ENCODE measurements around the gene CPXM2.

CPXM2 gene

DNA sequence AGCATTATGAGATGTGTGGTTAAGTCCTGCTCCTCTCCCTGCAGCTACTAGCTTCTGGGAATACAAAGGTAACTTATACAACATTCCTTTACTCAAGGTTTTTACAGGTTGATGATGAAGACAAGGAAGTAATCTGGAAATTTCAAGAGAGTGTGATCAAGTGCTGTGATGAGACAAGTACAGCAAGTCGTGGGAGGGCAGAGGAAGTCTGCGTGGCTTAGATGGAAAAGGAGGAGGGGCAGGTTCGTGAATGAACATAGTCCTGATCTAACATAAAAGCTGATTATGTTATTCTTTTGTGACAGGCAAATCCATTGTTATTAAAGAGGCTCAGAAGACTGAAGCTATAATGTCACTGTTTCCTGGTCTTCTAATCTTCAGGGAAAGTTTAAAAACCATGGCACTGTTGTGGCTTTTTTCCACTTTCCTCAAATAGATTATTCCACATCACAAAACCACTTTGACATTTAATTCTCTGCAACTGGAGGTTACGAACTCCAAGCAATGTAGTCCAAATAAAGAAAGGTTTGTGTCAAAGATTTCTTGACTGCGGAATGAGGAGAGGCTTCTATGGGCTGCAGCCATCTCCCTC, 84.1 kb downstream of the CPXM2 start:
- 85% methylated on average over 5 of the region's 5 CpGs for WGBS, 2 experiments
- H3K27me3 ChIP-seq (ENCODE audit: control insufficient read depth, insufficient read depth, low read length, poor library complexity, severe bottlenecking), result no peaks in the 10 kb centered on the region
- no peak overlapping the region for H3K4me3 ChIP-seq (ENCODE audit: insufficient read depth, low read depth, low read length)
- H3K27ac ChIP-seq (ENCODE audit: insufficient read depth, low read depth, low read length, poor library complexity, severe bottlenecking), result no peak overlapping the region
- H3K4me1 ChIP-seq (ENCODE audit: control insufficient read depth, insufficient read depth, low read length), result no peaks in the 10 kb centered on the region
- no peaks in the 10 kb centered on the region for H3K9me3 ChIP-seq (ENCODE audit: control insufficient read depth, low read length)
- no peaks in the 10 kb centered on the region for H3K36me3 ChIP-seq (ENCODE audit: control insufficient read depth, insufficient read depth, low read length)

DNA sequence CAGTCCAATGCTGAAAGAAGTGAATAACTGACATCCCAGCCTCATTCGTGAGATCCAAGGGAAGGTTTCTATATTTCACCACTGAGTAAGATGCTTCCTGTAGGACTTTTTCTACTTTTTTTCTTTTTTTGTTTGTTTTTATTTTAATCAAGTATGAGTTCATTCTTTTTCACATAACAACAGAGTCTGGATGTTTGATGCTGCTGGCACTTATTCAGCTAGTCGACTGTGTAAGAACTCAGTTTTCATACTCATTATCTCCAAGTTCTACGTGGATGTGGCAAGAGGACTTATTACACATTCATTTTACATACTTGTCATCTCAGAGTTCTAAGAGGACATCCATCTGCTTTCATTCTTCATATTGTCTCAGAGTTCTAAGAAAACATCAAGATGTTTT, 86.9 kb downstream of the CPXM2 start:
- Histone ChIP-seq H3K27me3 (ENCODE audit: control insufficient read depth, insufficient read depth, low read length, poor library complexity, severe bottlenecking) (no peaks in the 10 kb centered on the region), H3K4me3 (ENCODE audit: insufficient read depth, low read depth, low read length) (no peak overlapping the region), H3K4me1 (ENCODE audit: control insufficient read depth, insufficient read depth, low read length) (no peaks in the 10 kb centered on the region), H3K36me3 (ENCODE audit: control insufficient read depth, insufficient read depth, low read length) (no peaks in the 10 kb centered on the region), H3K27ac (ENCODE audit: insufficient read depth, low read depth, low read length, poor library complexity, severe bottlenecking) (no peak overlapping the region), H3K9me3 (ENCODE audit: control insufficient read depth, low read length) (no peaks in the 10 kb centered on the region)
- 88 to 95% methylated on average over 3 of the region's 3 CpGs for WGBS, 2 experiments

DNA sequence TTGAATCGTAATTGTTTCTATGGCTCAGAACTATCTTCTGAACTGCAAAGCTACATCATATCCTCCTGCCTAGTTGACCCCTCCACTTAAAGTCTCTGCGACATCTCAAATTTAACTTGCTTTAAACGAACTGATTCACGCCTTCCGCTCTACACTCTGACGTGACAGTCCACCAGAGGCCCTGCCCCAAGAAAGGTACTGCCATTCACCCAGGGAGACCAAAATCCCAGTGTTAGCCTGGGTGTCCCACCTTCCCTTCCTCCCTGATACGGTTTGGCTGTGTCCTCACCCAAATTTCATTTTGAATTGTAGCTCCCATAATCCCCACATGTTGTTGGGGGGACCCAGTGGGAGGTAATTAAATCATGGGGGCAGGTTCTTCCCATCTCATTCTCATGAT, 90.8 kb downstream of the CPXM2 start:
- no peaks in the 10 kb centered on the region for H3K36me3 ChIP-seq (ENCODE audit: control insufficient read depth, insufficient read depth, low read length)
- H3K27me3 ChIP-seq (ENCODE audit: control insufficient read depth, insufficient read depth, low read length, poor library complexity, severe bottlenecking), result no peaks in the 10 kb centered on the region
- no peaks in the 10 kb centered on the region for H3K4me1 ChIP-seq (ENCODE audit: control insufficient read depth, insufficient read depth, low read length)
- H3K4me3 ChIP-seq (ENCODE audit: insufficient read depth, low read depth, low read length), result no peak overlapping the region
- no peak overlapping the region for H3K27ac ChIP-seq (ENCODE audit: insufficient read depth, low read depth, low read length, poor library complexity, severe bottlenecking)
- 87 to 90% methylated on average over 7 of the region's 7 CpGs for WGBS, 2 experiments
- H3K9me3 ChIP-seq (ENCODE audit: control insufficient read depth, low read length), result no peaks in the 10 kb centered on the region

DNA sequence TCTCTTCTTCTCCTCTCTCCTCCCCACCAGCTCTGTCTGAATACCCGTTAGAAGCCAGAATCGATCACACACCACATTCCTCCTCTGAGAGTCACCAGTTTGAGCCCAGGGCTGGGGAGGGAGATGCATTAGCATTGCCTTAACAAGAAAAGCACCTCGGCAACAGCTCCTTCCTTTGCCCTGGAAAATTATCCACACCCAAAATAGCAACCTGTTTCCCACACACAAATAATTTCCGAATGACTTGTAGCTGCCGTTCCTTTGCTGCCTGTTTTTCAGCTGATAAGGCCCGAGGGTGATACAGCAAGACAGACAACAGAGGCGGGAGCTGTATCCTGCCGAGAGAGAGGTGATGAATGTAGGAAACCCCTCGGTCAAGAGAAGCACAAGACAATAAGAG, 91.3 kb downstream of the CPXM2 start:
- no peak overlapping the region for H3K4me3 ChIP-seq (ENCODE audit: insufficient read depth, low read depth, low read length)
- H3K27ac ChIP-seq (ENCODE audit: insufficient read depth, low read depth, low read length, poor library complexity, severe bottlenecking), result no peak overlapping the region
- no peaks in the 10 kb centered on the region for H3K27me3 ChIP-seq (ENCODE audit: control insufficient read depth, insufficient read depth, low read length, poor library complexity, severe bottlenecking)
- 34 to 41% methylated on average over 9 of the region's 9 CpGs for WGBS, 2 experiments
- no peaks in the 10 kb centered on the region for H3K9me3 ChIP-seq (ENCODE audit: control insufficient read depth, low read length)
- no peaks in the 10 kb centered on the region for H3K4me1 ChIP-seq (ENCODE audit: control insufficient read depth, insufficient read depth, low read length)
- H3K36me3 ChIP-seq (ENCODE audit: control insufficient read depth, insufficient read depth, low read length), result no peaks in the 10 kb centered on the region

DNA sequence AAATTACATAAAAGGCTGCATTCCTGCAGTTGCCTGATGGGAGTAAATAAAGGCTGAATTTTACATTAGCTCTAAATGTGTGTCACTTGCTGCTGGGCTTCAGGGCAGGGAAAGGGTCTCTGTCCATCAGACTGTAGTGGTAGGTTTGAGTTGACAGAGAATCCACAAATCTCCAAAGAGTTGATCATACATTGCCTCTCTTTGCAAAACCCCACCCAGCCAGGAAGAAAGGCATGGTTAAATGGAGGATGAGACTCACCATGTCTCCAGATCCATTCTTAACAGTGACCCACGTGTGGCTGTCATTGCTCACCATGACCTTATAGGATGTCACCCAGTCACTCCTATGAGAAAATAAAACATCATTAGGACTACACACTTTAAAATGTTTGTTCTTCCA, 92.8 kb downstream of the CPXM2 start:
- no peaks in the 10 kb centered on the region for H3K36me3 ChIP-seq (ENCODE audit: control insufficient read depth, insufficient read depth, low read length)
- H3K27me3 ChIP-seq (ENCODE audit: control insufficient read depth, insufficient read depth, low read length, poor library complexity, severe bottlenecking), result no peaks in the 10 kb centered on the region
- H3K27ac ChIP-seq (ENCODE audit: insufficient read depth, low read depth, low read length, poor library complexity, severe bottlenecking), result no peak overlapping the region
- H3K4me1 ChIP-seq (ENCODE audit: control insufficient read depth, insufficient read depth, low read length), result no peaks in the 10 kb centered on the region
- H3K9me3 ChIP-seq (ENCODE audit: control insufficient read depth, low read length), result no peaks in the 10 kb centered on the region
- H3K4me3 ChIP-seq (ENCODE audit: insufficient read depth, low read depth, low read length), result no peak overlapping the region
- WGBS, 2 experiments, result 60 to 88% methylated on average over 1 of the region's 1 CpG

DNA sequence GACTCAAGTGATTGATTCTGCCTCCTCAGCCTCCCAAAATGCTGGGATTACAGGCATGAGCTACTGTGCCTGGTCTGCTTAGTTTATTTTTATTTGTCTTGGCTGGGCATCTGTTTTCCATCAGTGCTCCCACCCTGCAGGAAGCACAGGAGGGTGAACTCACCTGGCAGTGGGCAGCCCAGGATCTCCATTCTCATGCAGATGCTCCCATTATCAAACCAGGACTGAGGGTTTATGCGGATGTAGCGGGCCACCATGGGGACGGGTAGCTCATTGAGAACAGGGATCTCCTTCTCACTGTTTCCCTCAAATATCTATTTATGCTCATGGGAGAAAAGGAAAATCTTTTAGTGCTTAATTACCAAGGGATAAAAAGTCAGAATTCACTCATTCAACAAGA, 93.8 kb downstream of the CPXM2 start:
- 63 to 76% methylated on average over 3 of the region's 3 CpGs for WGBS, 2 experiments

DNA sequence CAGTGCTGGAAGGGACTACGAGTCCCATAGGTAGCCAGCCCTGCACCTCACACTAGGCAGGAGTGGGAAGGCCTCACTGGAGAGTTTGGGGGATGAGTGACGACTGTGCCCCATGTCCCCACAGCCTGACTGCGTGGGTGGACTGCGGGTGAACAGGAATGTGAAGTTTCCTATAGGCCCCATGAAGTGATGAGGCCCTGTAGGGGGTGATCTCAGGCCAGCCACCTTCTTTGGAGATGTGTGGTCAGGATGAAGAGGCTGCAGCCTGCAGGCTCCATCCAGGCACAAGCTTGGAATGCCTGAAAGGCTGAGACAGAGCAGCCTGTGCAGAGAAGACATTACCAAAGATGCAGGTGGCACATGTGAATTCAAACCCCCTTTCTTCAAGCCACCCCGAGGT, 94.9 kb downstream of the CPXM2 start:
- H3K4me1 ChIP-seq (ENCODE audit: control insufficient read depth, insufficient read depth, low read length), result no peaks in the 10 kb centered on the region
- WGBS, 2 experiments, result 83 to 88% methylated on average over 5 of the region's 5 CpGs
- no peak overlapping the region for H3K27ac ChIP-seq (ENCODE audit: insufficient read depth, low read depth, low read length, poor library complexity, severe bottlenecking)
- no peak overlapping the region for H3K4me3 ChIP-seq (ENCODE audit: insufficient read depth, low read depth, low read length)
- H3K27me3 ChIP-seq (ENCODE audit: control insufficient read depth, insufficient read depth, low read length, poor library complexity, severe bottlenecking), result no peaks in the 10 kb centered on the region
- H3K36me3 ChIP-seq (ENCODE audit: control insufficient read depth, insufficient read depth, low read length), result no peaks in the 10 kb centered on the region
- H3K9me3 ChIP-seq (ENCODE audit: control insufficient read depth, low read length), result no peaks in the 10 kb centered on the region

More for the DNA sequence above, 93.8 kb downstream of the CPXM2 start:
- H3K4me3 ChIP-seq (ENCODE audit: insufficient read depth, low read depth, low read length), result no peak overlapping the region
- H3K27me3 ChIP-seq (ENCODE audit: control insufficient read depth, insufficient read depth, low read length, poor library complexity, severe bottlenecking), result no peaks in the 10 kb centered on the region
- no peak overlapping the region for H3K27ac ChIP-seq (ENCODE audit: insufficient read depth, low read depth, low read length, poor library complexity, severe bottlenecking)
- H3K36me3 ChIP-seq (ENCODE audit: control insufficient read depth, insufficient read depth, low read length), result no peaks in the 10 kb centered on the region
- no peaks in the 10 kb centered on the region for H3K9me3 ChIP-seq (ENCODE audit: control insufficient read depth, low read length)
- no peaks in the 10 kb centered on the region for H3K4me1 ChIP-seq (ENCODE audit: control insufficient read depth, insufficient read depth, low read length)

DNA sequence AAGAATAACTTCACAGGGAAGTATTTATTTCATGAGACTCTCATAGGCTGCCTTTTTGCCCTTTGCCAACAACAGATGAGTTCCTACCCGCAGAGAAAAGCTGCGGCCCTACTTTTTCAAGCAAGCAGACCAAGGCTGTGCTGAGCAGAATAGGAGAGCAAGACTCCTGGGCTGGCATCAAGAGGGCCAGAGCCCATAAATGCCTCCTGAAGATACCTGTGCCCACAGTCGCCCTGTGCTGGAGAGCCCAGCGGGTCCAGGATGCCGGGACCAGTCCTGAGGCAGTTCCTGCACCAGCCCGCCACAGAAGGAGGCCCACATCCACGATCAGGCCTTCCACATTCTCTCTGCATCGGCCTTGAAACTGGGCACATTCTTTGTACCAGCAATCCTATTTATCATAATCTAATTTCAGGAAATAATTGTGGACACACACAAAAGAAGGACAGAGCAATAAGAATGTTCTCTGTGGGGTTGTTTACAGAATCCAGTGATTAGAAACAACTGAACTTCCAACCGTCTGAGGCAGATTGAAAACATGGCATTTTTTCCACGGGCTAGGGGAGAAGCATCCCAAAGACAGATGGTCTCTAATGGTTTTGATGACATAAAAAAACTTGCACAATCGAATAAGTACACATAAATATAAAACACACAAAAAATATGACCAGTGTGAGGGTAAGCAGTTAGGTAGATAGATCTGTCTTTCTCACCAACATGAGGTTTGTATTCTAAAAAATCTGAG, 95.6 kb downstream of the CPXM2 start:
- Histone ChIP-seq H3K27me3 (ENCODE audit: control insufficient read depth, insufficient read depth, low read length, poor library complexity, severe bottlenecking) (no peaks in the 10 kb centered on the region), H3K36me3 (ENCODE audit: control insufficient read depth, insufficient read depth, low read length) (no peaks in the 10 kb centered on the region), H3K4me3 (ENCODE audit: insufficient read depth, low read depth, low read length) (no peak overlapping the region), H3K4me1 (ENCODE audit: control insufficient read depth, insufficient read depth, low read length) (no peaks in the 10 kb centered on the region), H3K9me3 (ENCODE audit: control insufficient read depth, low read length) (no peaks in the 10 kb centered on the region), H3K27ac (ENCODE audit: insufficient read depth, low read depth, low read length, poor library complexity, severe bottlenecking) (no peak overlapping the region)
- WGBS, 2 experiments, result 91 to 95% methylated on average over 10 to 11 of the region's 11 CpGs

DNA sequence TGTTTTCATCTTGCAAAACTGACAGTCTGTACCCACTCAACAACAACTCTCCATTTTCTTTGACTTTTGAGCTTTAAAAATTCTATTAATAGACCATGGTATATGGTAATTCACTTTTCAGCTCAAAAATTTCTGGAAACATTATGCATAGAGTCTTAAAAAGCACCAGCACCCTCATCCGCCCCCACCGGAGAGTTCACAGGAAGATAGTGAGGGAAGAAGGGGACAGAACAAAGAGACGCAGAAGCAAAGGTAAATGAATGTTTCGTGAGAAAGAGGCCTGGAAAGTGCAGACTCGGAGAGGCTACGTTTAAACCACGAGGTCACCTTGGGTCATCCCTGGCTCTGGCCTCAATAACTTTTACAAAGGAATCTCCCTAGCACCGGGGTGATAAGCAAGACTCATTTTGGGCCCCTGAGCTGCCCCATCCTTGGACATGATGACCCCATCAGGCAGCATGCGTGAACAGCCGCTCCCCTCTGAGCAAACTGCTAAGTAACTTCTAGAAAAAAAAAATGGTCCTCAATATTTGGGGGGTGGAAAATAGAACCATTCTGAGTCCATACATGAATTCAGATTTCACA, 96.3 kb downstream of the CPXM2 start:
- Histone ChIP-seq H3K27ac (ENCODE audit: insufficient read depth, low read depth, low read length, poor library complexity, severe bottlenecking) (no peak overlapping the region), H3K36me3 (ENCODE audit: control insufficient read depth, insufficient read depth, low read length) (no peaks in the 10 kb centered on the region), H3K4me1 (ENCODE audit: control insufficient read depth, insufficient read depth, low read length) (no peaks in the 10 kb centered on the region), H3K9me3 (ENCODE audit: control insufficient read depth, low read length) (no peaks in the 10 kb centered on the region), H3K27me3 (ENCODE audit: control insufficient read depth, insufficient read depth, low read length, poor library complexity, severe bottlenecking) (no peaks in the 10 kb centered on the region), H3K4me3 (ENCODE audit: insufficient read depth, low read depth, low read length) (no peak overlapping the region)
- 88 to 91% methylated on average over 10 of the region's 10 CpGs for WGBS, 2 experiments

DNA sequence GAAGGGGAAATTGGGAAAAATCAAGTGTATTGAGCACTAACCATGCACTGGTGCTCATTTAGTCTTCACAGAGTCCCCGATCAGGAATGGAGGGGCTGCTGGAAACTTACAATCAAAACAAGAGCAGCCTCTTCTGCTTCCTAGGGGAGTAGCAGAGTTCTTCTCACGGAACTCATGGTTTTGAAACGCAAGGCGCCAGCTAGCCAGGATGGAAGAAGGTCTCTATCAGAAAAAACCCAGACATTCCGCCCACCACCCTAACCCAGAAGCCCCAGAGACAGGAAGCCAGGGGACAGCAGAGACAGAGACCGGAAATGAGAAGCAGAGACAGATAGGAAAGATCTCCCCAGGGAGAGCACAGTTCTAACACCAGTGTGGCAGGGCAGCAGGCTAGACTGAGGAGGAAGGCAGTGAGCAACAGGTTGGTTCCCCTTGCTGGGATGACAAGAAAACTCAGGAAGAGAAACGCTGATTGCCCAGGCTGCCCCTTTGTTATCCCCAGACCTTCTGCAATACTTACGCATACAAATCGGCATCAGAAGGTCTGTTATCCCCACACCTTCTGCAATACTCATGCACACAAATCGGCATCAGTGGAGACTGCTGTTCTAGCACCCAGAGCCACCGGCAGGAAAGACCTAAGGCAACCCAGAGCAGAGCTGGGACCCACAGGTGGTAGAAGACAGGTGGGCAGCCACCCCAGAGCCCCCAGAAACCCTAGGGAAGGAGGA, 99.2 kb downstream of the CPXM2 start:
- Histone ChIP-seq H3K27me3 (ENCODE audit: control insufficient read depth, insufficient read depth, low read length, poor library complexity, severe bottlenecking) (no peaks in the 10 kb centered on the region), H3K36me3 (ENCODE audit: control insufficient read depth, insufficient read depth, low read length) (no peaks in the 10 kb centered on the region), H3K4me3 (ENCODE audit: insufficient read depth, low read depth, low read length) (no peak overlapping the region), H3K9me3 (ENCODE audit: control insufficient read depth, low read length) (no peaks in the 10 kb centered on the region), H3K4me1 (ENCODE audit: control insufficient read depth, insufficient read depth, low read length) (no peaks in the 10 kb centered on the region), H3K27ac (ENCODE audit: insufficient read depth, low read depth, low read length, poor library complexity, severe bottlenecking) (no peak overlapping the region)
- WGBS, 2 experiments, result 91% methylated on average over 11 of the region's 11 CpGs
